GM19372 (cell line): ENCODE results near the gene INVS.
"Not testable (repeated sequence)": the region's sequence is repeated elsewhere in the genome, so short reads cannot be mapped to it uniquely, and the experiment has no call there.

Experiments used
- ATAC-seq: cut with Tn5 transposase; IDR thresholded peaks from one replicate; pipeline ENCODE4 v1.9.1; 2021; ENCODE audit warnings: mild to moderate bottlenecking, low read depth, moderate library complexity; ENCODE audit not compliant: unreplicated experiment

INVS gene

DNA sequence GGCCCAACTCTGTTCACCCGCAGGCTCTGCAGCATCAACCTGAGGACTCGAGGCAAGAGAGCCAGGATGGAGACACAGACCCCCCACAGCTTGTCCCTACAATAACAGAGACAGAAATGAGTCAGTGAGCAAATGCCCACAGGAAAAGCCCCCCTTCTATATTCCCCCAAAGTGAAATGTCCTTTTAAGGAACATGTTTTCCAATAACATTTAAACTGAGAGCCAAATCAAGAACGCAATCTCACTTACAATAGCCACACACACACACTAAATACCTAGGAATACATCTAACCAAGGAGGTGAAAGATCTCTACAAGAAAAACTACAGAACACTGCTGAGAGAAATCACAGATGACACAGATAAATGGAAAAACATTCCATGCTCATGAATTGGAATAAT lies 204.7 kb downstream of the INVS start:
- ATAC-seq: no peak

GRCh38 chr9:100306283-100306682 lies 207.2 kb downstream of the INVS start:
- no peak for ATAC-seq

- no peak for ATAC-seq
Observed at GRCh38 chr9:100307080-100307479, 208.0 kb downstream of the INVS start.

DNA sequence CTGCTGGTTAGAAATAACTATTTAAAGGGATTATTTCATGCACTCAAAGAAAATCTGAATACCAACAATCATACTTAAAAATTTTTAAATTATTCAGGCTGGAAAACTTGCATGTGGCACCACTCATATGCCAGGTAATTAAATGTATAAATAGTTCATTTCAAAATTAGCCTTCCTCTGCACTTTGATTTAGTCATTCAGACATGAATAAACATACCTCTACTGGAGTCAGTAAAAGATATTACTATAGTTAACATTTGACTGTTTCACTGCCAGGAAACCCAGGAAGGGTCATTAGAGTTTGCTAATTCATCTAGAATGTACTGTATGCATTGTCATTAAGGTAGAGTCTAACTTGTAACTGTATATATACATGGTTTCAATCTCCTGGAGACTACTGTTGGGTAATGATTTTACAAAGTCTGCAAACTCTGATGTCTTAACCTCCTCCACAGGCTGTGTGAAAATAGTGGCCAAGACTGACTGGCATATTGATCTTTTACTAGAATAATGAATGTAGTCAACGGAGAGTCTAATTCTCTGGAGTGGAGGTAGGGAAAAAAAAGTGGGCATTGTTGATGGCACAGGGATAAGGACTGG lies 210.0 kb downstream of the INVS start:
- ATAC-seq: no peak

DNA sequence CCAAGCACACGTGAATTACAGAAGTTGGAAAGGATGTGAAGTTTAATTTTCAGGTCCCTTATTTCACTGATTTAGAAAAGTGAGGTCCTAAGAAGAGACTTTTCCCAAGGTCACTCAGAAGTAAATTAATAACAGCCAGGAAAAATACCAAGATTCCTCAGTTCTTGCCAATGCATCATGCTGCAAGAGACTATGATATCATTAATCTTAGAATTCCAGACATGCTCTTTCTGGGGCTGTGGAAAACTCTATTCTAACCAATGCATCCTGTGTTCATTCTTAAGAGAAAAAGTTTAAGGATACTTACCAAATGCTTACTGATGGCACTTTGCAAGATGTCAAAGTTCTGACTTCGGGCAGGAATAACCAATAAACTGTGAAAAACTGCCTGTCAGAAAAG lies 210.9 kb downstream of the INVS start:
- no peak for ATAC-seq

GRCh38 chr9:100315561-100315960 lies 216.5 kb downstream of the INVS start:
- no peak for ATAC-seq

DNA sequence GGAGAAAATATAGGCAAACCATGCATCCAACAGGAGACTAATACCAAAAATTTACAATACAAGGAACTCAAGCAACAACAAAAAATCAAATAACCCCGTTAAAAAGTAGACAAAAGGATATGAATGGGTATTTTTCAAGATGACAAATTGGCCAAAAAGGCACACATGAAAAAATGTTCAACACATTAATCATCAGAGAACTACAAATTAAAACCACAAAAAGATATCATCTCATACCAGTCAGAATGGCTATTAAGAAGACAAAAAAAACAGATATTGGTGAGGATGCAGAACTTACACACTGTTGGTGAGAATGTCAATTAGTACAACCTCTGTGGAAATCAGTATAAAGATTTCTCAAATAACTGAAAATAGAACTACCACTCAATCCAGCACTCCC lies 218.7 kb downstream of the INVS start:
- ATAC-seq: no peak

DNA sequence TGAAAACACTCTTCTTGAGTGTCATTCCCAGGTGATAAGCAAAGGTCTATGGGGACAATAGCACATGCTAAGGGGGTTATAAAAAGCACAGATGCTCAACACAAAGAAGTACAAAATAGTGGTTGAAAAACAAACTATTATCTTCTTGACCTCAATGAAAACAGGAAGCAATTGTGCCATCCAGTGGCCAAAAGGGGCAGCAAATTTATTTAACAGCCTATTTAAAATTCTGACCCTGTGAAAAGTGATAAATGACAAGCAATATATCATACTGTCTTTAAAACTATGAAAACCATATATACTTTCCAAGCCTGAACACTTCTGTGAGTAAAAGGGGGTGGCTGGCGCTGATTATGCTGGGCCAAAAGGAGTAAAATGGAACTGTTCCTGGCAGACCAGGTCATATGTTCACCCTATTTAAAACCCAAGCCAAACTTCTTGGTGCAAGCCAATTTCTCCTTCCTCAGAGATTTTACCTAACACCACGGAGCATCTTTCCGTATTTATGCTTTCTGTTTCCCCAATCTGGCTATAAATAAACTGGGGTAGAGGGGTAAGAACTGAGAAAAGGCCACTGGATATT lies 224.0 kb downstream of the INVS start:
- ATAC-seq: no peak

DNA sequence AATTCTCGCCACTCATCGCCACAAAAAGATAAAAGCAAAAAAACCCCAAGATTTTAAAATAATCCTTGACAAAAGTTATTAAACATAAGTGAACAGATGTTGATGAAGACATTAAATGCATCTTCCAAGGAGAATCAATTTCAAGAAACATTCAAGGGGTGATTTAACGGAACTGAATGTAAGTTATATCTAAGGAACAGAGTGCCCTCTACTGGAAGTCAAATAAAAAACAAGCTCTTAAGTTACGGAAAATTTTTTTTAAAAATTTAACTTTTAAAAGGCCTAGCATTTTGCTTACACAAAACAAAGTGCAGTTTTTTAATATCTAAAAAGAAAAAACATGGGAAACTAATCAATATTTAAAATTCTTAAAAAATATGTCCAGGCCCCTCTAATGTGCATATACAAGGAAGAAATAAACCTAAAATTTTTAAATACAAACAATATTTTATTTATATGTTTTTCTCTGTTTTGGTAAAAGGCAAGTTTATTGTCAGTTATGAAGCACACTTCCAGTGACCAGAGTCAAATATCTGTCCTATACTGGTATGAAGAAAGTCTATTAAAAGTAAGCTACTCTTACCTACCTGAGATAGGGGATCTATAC lies 225.7 kb downstream of the INVS start:
- ATAC-seq: no peak

DNA sequence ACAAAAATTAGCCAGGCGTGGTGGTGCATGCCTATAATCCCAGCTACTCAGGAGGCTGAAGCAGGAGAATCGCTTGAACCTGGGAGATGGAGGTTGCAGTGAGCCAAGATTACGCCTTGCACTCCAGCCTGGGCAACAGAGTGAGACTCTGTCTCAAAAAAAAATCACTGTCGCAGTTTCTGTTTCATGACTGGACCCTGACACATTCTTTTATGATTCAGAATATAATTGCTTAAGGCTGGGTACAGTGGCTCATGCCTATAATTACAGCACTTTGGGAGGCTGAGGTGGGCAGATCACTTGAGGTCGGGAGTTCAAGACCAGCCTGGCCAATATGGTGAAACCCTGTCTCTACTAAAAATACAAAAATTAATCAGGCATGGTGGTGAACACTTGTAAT lies 239.7 kb downstream of the INVS start:
- ATAC-seq: not testable (repeated sequence)

GRCh38 chr9:100340224-100340623 lies 241.2 kb downstream of the INVS start:
- no peak for ATAC-seq

- no peak for ATAC-seq
Observed at GRCh38 chr9:100341889-100342288, 242.8 kb downstream of the INVS start.

GRCh38 chr9:100346836-100347235 lies 247.8 kb downstream of the INVS start:
- no peak for ATAC-seq

GRCh38 chr9:100350188-100350587 lies 251.1 kb downstream of the INVS start:
- no peak for ATAC-seq
